ENCODE measurements around the gene CORO1C. TPM values are rescaled to one million over a fixed set of nuclear protein-coding genes. Genes with fewer than 3 reads are reported as not detected.

The CORO1C gene
- total and polyA plus RNA-seq, 2 donors (not counting 3 experiments of a cell fraction or from before 2014, with no cell fraction given) = 150 to 240 TPM

GRCh38 chr12:108647585-108648287, 83.6 kb downstream of the CORO1C start:
- ChIA-PET POLR2A (no interaction called here), CTCF (interaction anchor here (1.0 to 3.6 kb wide), 5 partner anchors 9 to 303 kb away, joined by 3 to 26 read pairs (median 4); no protein-coding TSS in a partner anchor)
- Histone ChIP-seq H3K27me3 (ENCODE audit: control insufficient read depth in 2 of 2, insufficient read depth in 2 of 2, low read length in 2 of 2) (no peaks in the 10 kb centered on the region), H3K4me1 (ENCODE audit: control insufficient read depth, extremely low read depth, insufficient read depth, low read length) (peaks cover 62% of the 10 kb centered on the region), H3K27ac (ENCODE audit: insufficient read depth, low read depth, low read length) (no peak overlapping the region), H3K36me3 (ENCODE audit: control insufficient read depth in 2 of 2, extremely low read depth in 1 of 2, insufficient read depth in 2 of 2, low read length in 2 of 2) (peaks cover 9 to 19% of the 10 kb centered on the region in 2 experiments), H4K20me1 (replicated peaks; ENCODE audit: control insufficient read depth, extremely low read depth, insufficient read depth, low read length) (no peaks in the 10 kb centered on the region), H3K9me1 (replicated peaks; ENCODE audit: control insufficient read depth, extremely low read depth, insufficient read depth, low read length) (no peaks in the 10 kb centered on the region), H3K79me2 (ENCODE audit: control insufficient read depth, insufficient read depth, low read length) (no peaks in the 10 kb centered on the region), H3K9ac (replicated peaks; ENCODE audit: extremely low read depth, insufficient read depth, low read length) (no peak overlapping the region), H3K4me2 (ENCODE audit: insufficient read depth, low read length) (no peak overlapping the region), H3K4me3 (replicated peaks in 1 of 3; ENCODE audit: insufficient read depth in 1 of 3, low read depth in 1 of 3, low read length in 3 of 3) (no peak overlapping the region), H2AFZ (ENCODE audit: low read depth, low read length) (no peak overlapping the region), H3K9me3 (replicated peaks; ENCODE audit: control insufficient read depth, insufficient read depth, low read length) (no peaks in the 10 kb centered on the region)
- dilution Hi-C loops (cut with MboI; ENCODE audit: extremely low pct_ligation_motif_present, low sequenced_read_pairs) = no loop called here
- intact Hi-C loops (cut with micrococcal nuclease) = loop anchor here (5.0 kb wide), 1 partner anchor 205 kb away; no protein-coding TSS in a partner anchor
- no TSS peak for BruUV-seq (replicated peaks)
- TF ChIP-seq JUN (IDR thresholded peaks at IDR 0.05; ENCODE audit: borderline replicate concordance, insufficient read depth, insufficient read length, low read depth) (no peak), CTCF (IDR thresholded peaks at IDR 0.05; ENCODE audit: extremely low read depth in 1 of 2, insufficient read depth in 1 of 2, low read depth in 1 of 2, low read length in 2 of 2) (no peak), MYC (IDR thresholded peaks at IDR 0.05; ENCODE audit: low read depth, low read length) (no peak), GATA2 (IDR thresholded peaks at IDR 0.05; ENCODE audit: insufficient read depth, insufficient read length, low read depth, low read length) (no peak), MAX (IDR thresholded peaks at IDR 0.05; ENCODE audit: insufficient read depth, insufficient read length) (no peak), POLR2A (IDR thresholded peaks at IDR 0.05; ENCODE audit: low read depth, low read length) (no peak), POLR2AphosphoS5 (IDR thresholded peaks at IDR 0.05; ENCODE audit: insufficient read depth, low read depth, low read length) (no peak), EZH2 (IDR thresholded peaks at IDR 0.05; ENCODE audit: borderline replicate concordance, low read depth, low read length, severe bottlenecking) (no peak), FOS (IDR thresholded peaks at IDR 0.05; ENCODE audit: borderline replicate concordance, insufficient read depth, low read length) (no peak)
- no peak for FAIRE-seq
- no peak for DNase-seq (ENCODE audit: low read depth, low spot score)

All from endothelial cell of umbilical vein (primary cell).